IMR-90 (cell line): ENCODE data around the gene URB2. TPM values are rescaled to one million over a fixed set of nuclear protein-coding genes. Genes with fewer than 3 reads are reported as not detected.

Experiments
- ATAC-seq: fragments of 200-7000 bp; cut with Tn5 transposase; 2 replicates; pipeline ENCODE4 v1.9.1; 2020; ENCODE audit warnings: low read depth, mild to moderate bottlenecking, moderate library complexity
- BruUV-seq: library from RNA; stranded (reverse); fragments of 400-500 nt; replicated peaks from 2 replicates; lab custom pipeline; 2021; lab: Mats Ljungman, UMichigan
- CTCF ChIA-PET: fragments of 300-600 bp; formaldehyde crosslinking; extraction: SDS; loops from one replicate; lab custom pipeline; 2021; ENCODE audit warnings: antibody characterized with exemption; lab: Yijun Ruan, JAX
- POLR2A ChIA-PET: fragments of 300-600 bp; sonication (Branson Sonifier 250); formaldehyde crosslinking; loops from one replicate; lab custom pipeline; 2022; ENCODE audit warnings: antibody characterized with exemption; ENCODE audit not compliant: unreplicated experiment; lab: Charles Lee
- DNase-seq: peaks from one replicate; pipeline ENCODE4 v3.0.0; 2013
- H2AFZ ChIP-seq: replicated peaks from 2 replicates; pipeline ENCODE3; 2013; ENCODE audit warnings: low read length, mild to moderate bottlenecking; ENCODE audit not compliant: poor library complexity
- H2AK5ac ChIP-seq: 2 replicates; pipeline ENCODE4 v1.6.1; 2013; ENCODE audit warnings: low read depth, low read length, inconsistent platforms
- H2AK9ac ChIP-seq: replicated peaks from 2 replicates; pipeline ENCODE3; 2013; ENCODE audit warnings: mild to moderate bottlenecking, low read depth, low read length, moderate library complexity; ENCODE audit not compliant: poor library complexity
- H2BK120ac ChIP-seq: 2 replicates; pipeline ENCODE4 v1.6.1; 2013; ENCODE audit warnings: low read depth, low read length, inconsistent platforms
- H2BK15ac ChIP-seq: 3 replicates; pipeline ENCODE4 v1.6.1; 2013; ENCODE audit warnings: low read depth, low read length, inconsistent platforms
- H2BK20ac ChIP-seq: 2 replicates; pipeline ENCODE4 v1.6.1; 2013; ENCODE audit warnings: low read depth, mild to moderate bottlenecking, inconsistent platforms, low read length, moderate library complexity
- H2BK5ac ChIP-seq: 2 replicates; pipeline ENCODE4 v1.6.1; 2013; ENCODE audit warnings: mild to moderate bottlenecking, low read depth, low read length, inconsistent platforms; ENCODE audit not compliant: poor library complexity, severe bottlenecking
- H3K14ac ChIP-seq: replicated peaks from 2 replicates; pipeline ENCODE4 v1.6.1; 2013; ENCODE audit warnings: low read depth, low read length, inconsistent platforms
- H3K18ac ChIP-seq: 2 replicates; pipeline ENCODE4 v1.6.1; 2013; ENCODE audit warnings: low read depth, low read length, control low read depth
- H3K23ac ChIP-seq: 2 replicates; pipeline ENCODE4 v1.6.1; 2013; ENCODE audit warnings: low read depth, low read length, inconsistent platforms
- H3K27ac ChIP-seq: 2 replicates; pipeline ENCODE4 v1.5.1; 2013; ENCODE audit warnings: mild to moderate bottlenecking, control low read depth, low read length; ENCODE audit not compliant: insufficient read depth
- H3K27me3 ChIP-seq: 2 replicates; pipeline ENCODE4 v1.6.1; 2013; ENCODE audit warnings: low read length; ENCODE audit not compliant: control insufficient read depth, insufficient read depth
- H3K36me3 ChIP-seq: 2 replicates; pipeline ENCODE4 v1.6.1; 2013; ENCODE audit warnings: low read length, mixed read lengths; ENCODE audit not compliant: control insufficient read depth, insufficient read depth
- H3K4ac ChIP-seq: 2 replicates; pipeline ENCODE4 v1.6.1; 2013; ENCODE audit warnings: low read depth, low read length, inconsistent platforms
- H3K4me1 ChIP-seq: 2 replicates; pipeline ENCODE4 v1.6.1; 2013; ENCODE audit warnings: low read length, mixed read lengths; ENCODE audit not compliant: control insufficient read depth, insufficient read depth
- H3K4me2 ChIP-seq: 2 replicates; pipeline ENCODE4 v1.6.1; 2013; ENCODE audit warnings: low read depth, mild to moderate bottlenecking, control low read depth, low read length, moderate library complexity
- H3K4me3 ChIP-seq: 2 replicates; pipeline ENCODE4 v1.5.1; 2013; ENCODE audit warnings: low read depth, mild to moderate bottlenecking, control low read depth, low read length, moderate library complexity; ENCODE audit not compliant: insufficient read depth
- H3K56ac ChIP-seq: 2 replicates; pipeline ENCODE4 v1.6.1; 2013; ENCODE audit warnings: low read length, inconsistent platforms; ENCODE audit not compliant: insufficient read depth; ENCODE audit errors: extremely low read depth
- H3K79me1 ChIP-seq, 2 experiments: 2 replicates each; pipeline ENCODE4 v1.6.1; 2013; ENCODE audit warnings: low read length in 2 of 2, inconsistent platforms in 1 of 2, low read depth in 1 of 2
- H3K9ac ChIP-seq: 2 replicates; pipeline ENCODE4 v1.6.1; 2013; ENCODE audit warnings: low read depth, low read length, control low read depth
- H3K9me1 ChIP-seq: 2 replicates; pipeline ENCODE4 v1.6.1; 2013; ENCODE audit warnings: low read length, inconsistent platforms; ENCODE audit not compliant: insufficient read depth
- H3K9me3 ChIP-seq: 2 replicates; pipeline ENCODE4 v1.6.1; 2013; ENCODE audit warnings: low read length; ENCODE audit not compliant: control insufficient read depth, insufficient read depth
- H4K20me1 ChIP-seq: 2 replicates; pipeline ENCODE4 v1.6.1; 2013; ENCODE audit warnings: low read length, inconsistent platforms; ENCODE audit not compliant: insufficient read depth
- H4K5ac ChIP-seq: 2 replicates; pipeline ENCODE4 v1.6.1; 2013; ENCODE audit warnings: mild to moderate bottlenecking, low read depth, low read length, control low read depth
- H4K8ac ChIP-seq, 2 experiments: 2 replicates each; pipeline ENCODE4 v1.6.1; 2013; ENCODE audit warnings: low read depth in 2 of 2, low read length in 2 of 2, control low read depth in 1 of 2, inconsistent platforms in 1 of 2
- H4K91ac ChIP-seq: 2 replicates; pipeline ENCODE4 v1.6.1; 2013; ENCODE audit warnings: low read depth, low read length, inconsistent platforms; ENCODE audit not compliant: insufficient read depth
- BHLHE40 ChIP-seq: fragments of 150-350 bp; IDR thresholded peaks from 2 replicates; pipeline ENCODE4 v1.6.1; 2016; ENCODE audit warnings: mild to moderate bottlenecking, low read depth, low read length
- CEBPB ChIP-seq: IDR thresholded peaks from 2 replicates; pipeline ENCODE4 v1.6.1; 2012; ENCODE audit warnings: low read depth, low read length, improper control_type of control experiment
- CHD1 ChIP-seq: IDR thresholded peaks from 2 replicates; pipeline ENCODE4 v1.6.1; 2012; ENCODE audit warnings: low read depth, low read length, improper control_type of control experiment
- CTCF ChIP-seq: conservative IDR thresholded peaks from 2 replicates; pipeline ENCODE4 v1.5.1; 2012; ENCODE audit warnings: mild to moderate bottlenecking, low read depth, low read length, improper control_type of control experiment
- ELK1 ChIP-seq: fragments of 150-350 bp; IDR thresholded peaks from 2 replicates; pipeline ENCODE4 v1.6.1; 2016; ENCODE audit warnings: low read depth, mild to moderate bottlenecking, low read length, moderate library complexity, borderline replicate concordance
- FOS ChIP-seq: fragments of 150-350 bp; IDR thresholded peaks from 2 replicates; pipeline ENCODE4 v1.6.1; 2016; ENCODE audit warnings: low read depth, low read length
- MAFK ChIP-seq: IDR thresholded peaks from 2 replicates; pipeline ENCODE4 v1.6.1; 2012; ENCODE audit warnings: low read depth, low read length, improper control_type of control experiment
- MAZ ChIP-seq: IDR thresholded peaks from 2 replicates; pipeline ENCODE4 v1.6.1; 2012; ENCODE audit warnings: low read depth, mild to moderate bottlenecking, low read length, improper control_type of control experiment, moderate library complexity, borderline replicate concordance
- MXI1 ChIP-seq: IDR thresholded peaks from 2 replicates; pipeline ENCODE4 v1.6.1; 2012; ENCODE audit warnings: low read depth, mild to moderate bottlenecking, low read length, moderate library complexity, borderline replicate concordance
- NFE2L2 ChIP-seq: fragments of 150-350 bp; IDR thresholded peaks from 2 replicates; pipeline ENCODE4 v1.6.1; 2016; ENCODE audit warnings: low read depth, mild to moderate bottlenecking, low read length
- POLR2A ChIP-seq: IDR thresholded peaks from 2 replicates; pipeline ENCODE4 v1.6.1; 2012; ENCODE audit warnings: mild to moderate bottlenecking, low read depth, low read length
- RAD21 ChIP-seq: IDR thresholded peaks from 2 replicates; pipeline ENCODE4 v1.6.1; 2012; ENCODE audit warnings: low read length, improper control_type of control experiment
- RCOR1 ChIP-seq: IDR thresholded peaks from 2 replicates; pipeline ENCODE4 v1.6.1; 2012; ENCODE audit warnings: mild to moderate bottlenecking, low read length, improper control_type of control experiment; ENCODE audit not compliant: insufficient replicate concordance
- RFX5 ChIP-seq: IDR thresholded peaks from 2 replicates; pipeline ENCODE4 v1.8.0; 2012; ENCODE audit warnings: low read depth, mild to moderate bottlenecking, low read length, moderate library complexity
- SMC3 ChIP-seq: fragments of 150-350 bp; IDR thresholded peaks from 2 replicates; pipeline ENCODE4 v1.6.1; 2016; ENCODE audit warnings: low read depth, mild to moderate bottlenecking, antibody characterized with exemption, low read length, moderate library complexity
- USF2 ChIP-seq: fragments of 150-350 bp; IDR thresholded peaks from 2 replicates; pipeline ENCODE4 v1.6.1; 2017; ENCODE audit warnings: mild to moderate bottlenecking, antibody characterized with exemption, low read length, low read depth
- WGBS, 2 experiments: methylation state at CpG; one replicate each; pipeline versions ENCODE4 v1.1.5 to v1.1.7; 2013; ENCODE audit warnings: missing lambda C conversion rate in 2 of 2; ENCODE audit not compliant: insufficient read length in 1 of 2; ENCODE audit errors: extremely low coverage in 2 of 2; 5-methylcytosine and 5-hydroxymethylcytosine counted together
- dilution Hi-C: fragments of 300-500 bp; cut with HindIII; formaldehyde crosslinking; loops from one replicate; pipeline ENCODE4 v1.14.3; 2018; ENCODE audit warnings: low sequenced_read_pairs; ENCODE audit not compliant: unreplicated experiment
- in situ Hi-C: fragments of 300-500 bp; cut with MboI; formaldehyde crosslinking; loops from 3 replicates; pipeline ENCODE4 v1.14.3; 2019; ENCODE audit warnings: low sequenced_read_pairs, inconsistent platforms, mixed read lengths
- intact Hi-C: fragments of 100-400 bp; cut with micrococcal nuclease; formaldehyde crosslinking; loops from 2 replicates; pipeline ENCODE4 v1.10.0; 2022
- polyA plus RNA-seq, 3 experiments: library from polyadenylated mRNA; depleted of rRNA; stranded (reverse); fragments of >200 nt; gene quantifications; 2 replicates each; pipeline ENCODE4 v1.2.3, GENCODE V29; 2012; ENCODE audit warnings: low replicate concordance in 1 of 3
- total RNA-seq: library from RNA; depleted of rRNA; stranded (reverse); fragments of >200 nt; gene quantifications from 2 replicates; pipeline ENCODE4 v1.2.3, GENCODE V29; 2012

URB2 gene
- total and polyA plus RNA-seq, 2 of the 4 experiments (the other 2 are of a cell fraction), result 5.9 to 15.4 TPM

- Histone ChIP-seq H2AK9ac (no peak overlapping the region), H3K36me3 (no peaks in the 10 kb centered on the region), H3K4ac (no peak overlapping the region), H3K9me1 (no peaks in the 10 kb centered on the region), H2BK20ac (no peak overlapping the region), H3K14ac (no peak overlapping the region), H3K4me3 (no peak overlapping the region), H3K4me2 (no peak overlapping the region), H4K5ac (no peak overlapping the region), H2AK5ac (no peak overlapping the region), H2BK120ac (no peak overlapping the region), H2BK5ac (no peak overlapping the region), H2AFZ (no peak overlapping the region), H2BK15ac (no peak overlapping the region), H4K91ac (no peak overlapping the region), H3K27ac (no peak overlapping the region), H3K27me3 (no peaks in the 10 kb centered on the region), H4K8ac (no peak overlapping the region), H3K4me1 (no peaks in the 10 kb centered on the region), H3K18ac (no peak overlapping the region), H3K9ac (no peak overlapping the region), H3K9me3 (no peaks in the 10 kb centered on the region), H3K79me1 (no peaks in the 10 kb centered on the region), H4K20me1 (no peaks in the 10 kb centered on the region), H3K56ac (no peak overlapping the region), H3K23ac (no peak overlapping the region)
- 40% methylated on average over 2 of the region's 5 CpGs; no CpG with 5 or more reads in 1 of the 2 experiments for WGBS, 2 experiments
- dilution Hi-C loops, result no loop called here
- ChIA-PET CTCF (no interaction called here), POLR2A (no interaction called here)
- in situ Hi-C loops, result no loop called here
- no peak for TF ChIP-seq MAFK
- no peak for TF ChIP-seq POLR2A
- TF ChIP-seq SMC3, result no peak
- TF ChIP-seq MAZ, result no peak
- TF ChIP-seq NFE2L2, result no peak
- TF ChIP-seq BHLHE40, result no peak
- no peak for TF ChIP-seq RAD21
- no peak for TF ChIP-seq CHD1
- TF ChIP-seq RCOR1, result no peak
- TF ChIP-seq CTCF, result no peak
- no peak for TF ChIP-seq USF2
- TF ChIP-seq RFX5, result no peak
- no peak for TF ChIP-seq FOS
- no peak for TF ChIP-seq MXI1
- no peak for TF ChIP-seq ELK1
- TF ChIP-seq CEBPB, result no peak
- DNase-seq (no peak), ATAC-seq (no peak)
- intact Hi-C loops, result no loop called here
- no TSS peak for BruUV-seq
Observed at GRCh38 chr1:229674042-229674441, 48.0 kb downstream of the URB2 start.
